WERI-Rb-1 (cell line): ENCODE results near the gene PCP4L1.

ENCODE experiments used
- DNase-seq: peaks from one replicate; pipeline ENCODE4 v3.0.0-alpha.2; 2020
- H3K27ac ChIP-seq: fragments of 250-450 bp; sonication (Bioruptor Pico); 2 replicates; pipeline ENCODE4 v1.5.1; 2020; ENCODE audit warnings: mild to moderate bottlenecking, moderate library complexity
- H3K27me3 ChIP-seq: fragments of 250-450 bp; sonication (Bioruptor Pico); 2 replicates; pipeline ENCODE4 v1.5.1; 2021; ENCODE audit warnings: mild to moderate bottlenecking, low read depth, moderate library complexity; ENCODE audit not compliant: insufficient read depth, severe bottlenecking
- H3K36me3 ChIP-seq: fragments of 250-450 bp; sonication (Bioruptor Pico); 2 replicates; pipeline ENCODE4 v1.5.1; 2020; ENCODE audit warnings: mild to moderate bottlenecking, moderate library complexity
- H3K4me3 ChIP-seq: 2 replicates; pipeline ENCODE4 v1.5.1; 2011; ENCODE audit warnings: low read depth, mild to moderate bottlenecking, control low read depth, low read length
- H3K9me3 ChIP-seq: fragments of 250-450 bp; sonication (Bioruptor Pico); 2 replicates; pipeline ENCODE4 v1.5.1; 2021; ENCODE audit warnings: mild to moderate bottlenecking, moderate library complexity; ENCODE audit not compliant: severe bottlenecking
- TF ChIP-seq, protein P1 (sequence below): IDR thresholded peaks from 2 replicates; pipeline ENCODE4 v1.5.1; 2011; ENCODE audit warnings: low read depth, mild to moderate bottlenecking, control low read depth, inconsistent platforms, low read length

The PCP4L1 gene

DNA sequence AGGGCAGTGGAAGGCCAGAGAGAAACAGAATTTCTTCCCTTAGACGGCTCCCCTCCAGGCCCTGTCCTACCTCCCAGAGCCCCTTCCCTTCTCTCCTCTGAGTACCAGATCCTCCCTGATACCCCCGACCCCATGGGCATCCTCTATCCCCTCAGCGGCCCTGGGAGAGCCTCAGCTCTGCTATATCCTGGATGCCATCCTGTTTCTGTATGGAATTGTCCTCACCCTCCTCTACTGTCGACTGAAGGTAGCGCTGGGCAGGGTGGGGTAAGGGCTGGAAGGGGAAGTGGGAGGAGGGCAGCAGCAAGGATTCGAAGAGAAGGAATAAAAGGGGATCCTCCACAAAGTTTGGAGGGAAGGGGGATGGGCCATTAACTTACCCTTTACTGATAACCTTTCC lies 40.7 kb upstream of the PCP4L1 start:
- TF ChIP-seq, protein P1, sequence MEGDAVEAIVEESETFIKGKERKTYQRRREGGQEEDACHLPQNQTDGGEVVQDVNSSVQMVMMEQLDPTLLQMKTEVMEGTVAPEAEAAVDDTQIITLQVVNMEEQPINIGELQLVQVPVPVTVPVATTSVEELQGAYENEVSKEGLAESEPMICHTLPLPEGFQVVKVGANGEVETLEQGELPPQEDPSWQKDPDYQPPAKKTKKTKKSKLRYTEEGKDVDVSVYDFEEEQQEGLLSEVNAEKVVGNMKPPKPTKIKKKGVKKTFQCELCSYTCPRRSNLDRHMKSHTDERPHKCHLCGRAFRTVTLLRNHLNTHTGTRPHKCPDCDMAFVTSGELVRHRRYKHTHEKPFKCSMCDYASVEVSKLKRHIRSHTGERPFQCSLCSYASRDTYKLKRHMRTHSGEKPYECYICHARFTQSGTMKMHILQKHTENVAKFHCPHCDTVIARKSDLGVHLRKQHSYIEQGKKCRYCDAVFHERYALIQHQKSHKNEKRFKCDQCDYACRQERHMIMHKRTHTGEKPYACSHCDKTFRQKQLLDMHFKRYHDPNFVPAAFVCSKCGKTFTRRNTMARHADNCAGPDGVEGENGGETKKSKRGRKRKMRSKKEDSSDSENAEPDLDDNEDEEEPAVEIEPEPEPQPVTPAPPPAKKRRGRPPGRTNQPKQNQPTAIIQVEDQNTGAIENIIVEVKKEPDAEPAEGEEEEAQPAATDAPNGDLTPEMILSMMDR: no peak
- peaks cover 2% of the 10 kb centered on the region for H3K9me3 ChIP-seq
- DNase-seq: no peak
- H3K27ac ChIP-seq: no peak overlapping the region
- no peak overlapping the region for H3K4me3 ChIP-seq
- no peaks in the 10 kb centered on the region for H3K27me3 ChIP-seq
- peaks cover 22% of the 10 kb centered on the region for H3K36me3 ChIP-seq

DNA sequence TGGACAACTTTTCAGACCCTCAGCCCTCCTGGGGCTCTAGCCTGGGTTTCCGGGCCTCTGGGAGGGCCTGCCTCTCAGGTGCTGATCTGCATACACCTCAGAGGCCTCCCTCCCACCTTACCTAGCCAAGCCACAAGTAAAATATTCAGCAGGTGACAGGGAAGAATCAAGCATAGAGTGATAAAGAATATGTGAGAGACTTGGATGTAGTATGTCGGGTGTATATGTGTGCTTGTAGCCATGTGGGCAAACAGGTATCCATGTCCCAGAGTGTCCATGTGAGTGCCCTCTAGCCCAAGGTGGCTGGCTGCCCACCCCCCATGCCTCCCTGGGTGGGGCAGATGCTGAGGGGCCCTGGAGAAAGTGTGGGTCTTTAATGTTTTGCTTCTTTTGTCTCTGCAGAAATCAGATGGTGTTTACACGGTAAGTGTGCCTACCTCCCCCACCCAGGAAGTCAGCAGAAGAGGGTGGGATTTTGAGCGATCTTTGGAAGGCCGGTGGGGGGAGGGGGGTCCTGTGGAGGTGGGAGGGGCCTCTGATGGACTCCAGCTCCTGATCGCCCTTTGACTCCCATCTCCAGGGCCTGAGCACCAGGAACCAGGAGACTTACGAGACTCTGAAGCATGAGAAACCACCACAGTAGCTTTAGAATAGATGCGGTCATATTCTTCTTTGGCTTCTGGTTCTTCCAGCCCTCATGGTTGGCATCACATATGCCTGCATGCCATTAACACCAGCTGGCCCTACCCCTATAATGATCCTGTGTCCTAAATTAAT lies 40.1 kb upstream of the PCP4L1 start:
- Histone ChIP-seq H3K27ac (no peak overlapping the region), H3K9me3 (peaks cover 2% of the 10 kb centered on the region), H3K27me3 (no peaks in the 10 kb centered on the region), H3K36me3 (peaks cover 16% of the 10 kb centered on the region), H3K4me3 (no peak overlapping the region)
- TF ChIP-seq, protein P1: no peak
- no peak for DNase-seq

GRCh38 chr1:161219078-161219892 lies 39.3 kb upstream of the PCP4L1 start:
- H3K4me3 ChIP-seq: no peak overlapping the region
- H3K27me3 ChIP-seq: no peaks in the 10 kb centered on the region
- H3K27ac ChIP-seq: no peak overlapping the region
- H3K9me3 ChIP-seq: peaks cover 2% of the 10 kb centered on the region
- H3K36me3 ChIP-seq: peaks cover 8% of the 10 kb centered on the region
- DNase-seq: no peak
- TF ChIP-seq, protein P1: no peak

GRCh38 chr1:161220002-161220401 lies 38.5 kb upstream of the PCP4L1 start:
- no peak for DNase-seq
- Histone ChIP-seq H3K9me3 (peaks cover 2% of the 10 kb centered on the region), H3K36me3 (peaks cover 3% of the 10 kb centered on the region; the same call in 1 of the 2 replicates), H3K27me3 (no peaks in the 10 kb centered on the region), H3K4me3 (no peak overlapping the region), H3K27ac (no peak overlapping the region)
- TF ChIP-seq, protein P1: no peak

DNA sequence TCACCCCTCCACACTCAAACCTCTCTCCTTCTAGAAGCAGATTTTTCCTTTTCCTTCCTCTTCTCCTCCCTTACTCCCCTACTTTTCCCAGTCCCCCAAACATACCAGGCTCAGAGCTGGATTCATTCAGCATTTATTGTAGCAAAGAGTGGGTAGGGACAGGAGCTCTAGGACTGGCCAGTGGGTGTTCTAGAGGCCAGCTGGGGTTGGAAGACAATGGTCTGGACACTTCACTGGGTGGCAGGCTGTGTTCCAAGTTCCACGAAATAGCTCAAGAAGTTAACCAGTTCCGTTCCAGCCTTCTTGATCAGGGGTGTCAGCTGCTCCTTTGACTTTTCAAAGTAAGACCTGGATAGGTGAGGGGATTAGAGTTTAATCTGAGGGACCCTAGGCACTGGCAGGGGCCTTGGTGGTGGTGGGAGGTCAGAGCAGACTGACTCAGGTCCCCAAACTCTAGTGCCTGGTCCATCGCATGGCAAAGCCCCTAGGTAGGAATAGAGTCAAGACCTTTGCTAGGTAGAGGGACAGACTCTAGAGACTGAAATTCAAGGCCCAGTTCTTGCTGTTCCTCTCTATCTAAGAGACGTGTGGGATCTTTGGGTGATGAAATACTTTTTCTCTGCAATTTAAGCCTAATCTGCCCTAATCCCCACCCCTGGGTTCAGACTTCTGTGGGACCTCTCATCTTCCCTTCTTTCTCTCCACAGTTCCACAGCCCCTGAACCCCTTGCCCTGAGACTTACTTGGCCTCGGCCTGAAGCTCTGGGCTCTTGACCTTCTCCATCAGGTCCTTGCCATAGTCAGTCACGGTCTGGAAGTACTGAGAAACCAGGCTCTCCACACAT lies 36.1 kb upstream of the PCP4L1 start:
- TF ChIP-seq, protein P1: no peak
- peaks cover 2% of the 10 kb centered on the region for H3K9me3 ChIP-seq
- no peak overlapping the region for H3K27ac ChIP-seq
- H3K4me3 ChIP-seq: no peak overlapping the region
- no peaks in the 10 kb centered on the region for H3K36me3 ChIP-seq
- no peak for DNase-seq
- no peaks in the 10 kb centered on the region for H3K27me3 ChIP-seq
